Spinal cord (tissue), 10 donors: Measurements from ENCODE around the gene DAZAP1. TPM values are rescaled to one million over a fixed set of nuclear protein-coding genes. Genes with fewer than 3 reads are reported as not detected.
"Not testable (repeated sequence)": the region's sequence is repeated elsewhere in the genome, so short reads cannot be mapped to it uniquely, and the experiment has no call there.

Experiments used
- DNase-seq, 6 donors: peaks; one replicate each; pipeline versions ENCODE4 v3.0.0 to v3.0.0-alpha.2; 2013 to 2015; ENCODE audit warnings: low spot score in 6 of 6, low read depth in 4 of 6
- H3K27ac ChIP-seq: one replicate; pipeline ENCODE4 v1.5.1; 2013; ENCODE audit warnings: low read depth, low read length, control low read depth
- H3K27me3 ChIP-seq: one replicate; pipeline ENCODE4 v1.6.1; 2013; ENCODE audit warnings: low read length; ENCODE audit not compliant: control insufficient read depth, insufficient read depth
- H3K36me3 ChIP-seq: one replicate; pipeline ENCODE4 v1.6.1; 2013; ENCODE audit warnings: low read length; ENCODE audit not compliant: control insufficient read depth, insufficient read depth
- H3K4me1 ChIP-seq: one replicate; pipeline ENCODE4 v1.6.1; 2013; ENCODE audit warnings: low read length; ENCODE audit not compliant: control insufficient read depth, insufficient read depth
- H3K4me3 ChIP-seq: one replicate; pipeline ENCODE4 v1.5.1; 2013; ENCODE audit warnings: low read depth, low read length, control low read depth
- H3K9me3 ChIP-seq: one replicate; pipeline ENCODE4 v1.6.1; 2013; ENCODE audit warnings: low read length; ENCODE audit not compliant: control insufficient read depth, insufficient read depth
- WGBS: methylation state at CpG from one replicate; pipeline ENCODE4 v1.1.5; 2013; ENCODE audit warnings: missing lambda C conversion rate; ENCODE audit not compliant: insufficient coverage; 5-methylcytosine and 5-hydroxymethylcytosine counted together
- polyA plus RNA-seq, 2 donors: library from polyadenylated mRNA; unstranded; fragments of 120-200 nt; gene quantifications; one replicate each; pipeline ENCODE4 v1.2.1, GENCODE V29; 2013; ENCODE audit not compliant: insufficient read length in 2 of 2
- total RNA-seq, 2 donors: library from RNA; depleted of rRNA in 1 of 2; stranded (reverse); fragments of 120-200 nt in 1 of 2; fragments of >200 nt in 1 of 2; gene quantifications; one replicate each; pipeline versions ENCODE4 v1.2.3 to v1.2.4, GENCODE V29; 2013 to 2014
- donor health status: healthy.

DAZAP1 gene
- total and polyA plus RNA-seq, 4 donors = 22.1 to 84.4 (median 56.1) TPM

DNA sequence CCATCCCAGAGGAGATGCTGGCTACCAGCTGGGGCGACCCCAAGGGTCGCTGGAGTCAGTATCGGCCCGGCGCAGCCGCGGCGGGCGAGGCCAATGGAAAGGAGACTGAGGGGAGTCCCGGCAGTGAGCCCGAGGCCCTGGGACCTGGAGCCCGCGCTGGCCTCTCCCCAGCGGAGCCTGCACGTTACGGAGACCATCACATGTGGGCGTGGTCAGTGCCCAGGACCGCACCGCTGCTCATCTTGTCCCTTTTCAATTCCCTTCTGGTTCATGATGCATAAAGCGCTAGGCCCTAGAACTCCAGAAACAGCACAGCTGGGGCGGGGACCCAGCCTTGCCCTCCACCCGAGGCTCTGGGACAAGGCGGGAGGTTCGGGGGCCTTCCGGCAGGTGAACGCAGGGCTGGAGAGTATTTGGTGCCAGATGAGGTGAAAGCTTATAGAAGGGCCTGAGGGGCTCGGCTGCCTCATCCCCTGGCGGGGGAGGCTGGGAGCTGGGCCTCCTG lies 63.7 kb downstream of the DAZAP1 start:
- Histone ChIP-seq H3K9me3 (no peaks in the 10 kb centered on the region), H3K4me3 (no peak overlapping the region), H3K27ac (peak overlapping the region; percentile 33), H3K27me3 (peaks cover 24% of the 10 kb centered on the region), H3K4me1 (peaks cover 77% of the 10 kb centered on the region), H3K36me3 (peaks cover 91% of the 10 kb centered on the region)
- WGBS = 29% methylated on average over 28 of the region's 28 CpGs
- DNase-seq = peak in 2 of 6 donors; percentile 18 to 57

DNA sequence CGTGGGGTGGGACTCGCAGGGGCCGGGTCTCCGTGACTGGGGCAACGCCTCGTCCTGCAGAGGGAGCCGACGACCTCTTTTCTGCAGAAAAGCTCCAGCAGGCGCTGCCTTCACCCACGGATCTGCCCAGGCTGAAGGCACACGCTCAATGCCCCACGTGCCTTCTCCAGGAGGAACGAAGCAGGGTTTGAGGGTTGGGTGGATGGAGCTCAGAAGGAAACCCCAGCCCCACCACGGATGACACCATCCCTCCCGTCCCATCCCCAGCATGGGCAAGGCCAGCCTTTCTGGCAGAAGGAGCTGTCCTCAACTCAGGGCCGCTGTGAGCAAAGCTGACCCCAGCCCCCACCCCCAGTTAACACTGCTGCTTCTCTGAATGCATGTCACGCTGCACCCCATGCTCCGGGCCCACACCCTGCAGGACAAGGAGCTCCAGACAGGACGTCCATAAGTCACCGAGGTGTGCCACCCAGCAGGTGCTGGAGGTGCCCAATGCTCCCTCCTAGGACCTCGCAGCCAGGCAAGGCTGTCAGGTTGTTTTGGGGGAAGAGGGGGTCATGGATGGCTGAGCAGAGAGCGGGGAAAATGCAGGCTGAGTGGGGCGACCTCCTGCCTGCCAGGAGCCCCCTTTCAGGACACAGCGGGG lies 64.3 kb downstream of the DAZAP1 start:
- 44% methylated on average over 20 of the region's 24 CpGs for WGBS
- H3K9me3 ChIP-seq = no peaks in the 10 kb centered on the region
- H3K4me1 ChIP-seq = peaks cover 79% of the 10 kb centered on the region
- H3K4me3 ChIP-seq = no peak overlapping the region
- DNase-seq = peak in 2 of 6 donors; percentile 43 to 62
- peaks cover 21% of the 10 kb centered on the region for H3K27me3 ChIP-seq
- H3K27ac ChIP-seq = peak overlapping the region; percentile 75
- H3K36me3 ChIP-seq = peaks cover 91% of the 10 kb centered on the region

DNA sequence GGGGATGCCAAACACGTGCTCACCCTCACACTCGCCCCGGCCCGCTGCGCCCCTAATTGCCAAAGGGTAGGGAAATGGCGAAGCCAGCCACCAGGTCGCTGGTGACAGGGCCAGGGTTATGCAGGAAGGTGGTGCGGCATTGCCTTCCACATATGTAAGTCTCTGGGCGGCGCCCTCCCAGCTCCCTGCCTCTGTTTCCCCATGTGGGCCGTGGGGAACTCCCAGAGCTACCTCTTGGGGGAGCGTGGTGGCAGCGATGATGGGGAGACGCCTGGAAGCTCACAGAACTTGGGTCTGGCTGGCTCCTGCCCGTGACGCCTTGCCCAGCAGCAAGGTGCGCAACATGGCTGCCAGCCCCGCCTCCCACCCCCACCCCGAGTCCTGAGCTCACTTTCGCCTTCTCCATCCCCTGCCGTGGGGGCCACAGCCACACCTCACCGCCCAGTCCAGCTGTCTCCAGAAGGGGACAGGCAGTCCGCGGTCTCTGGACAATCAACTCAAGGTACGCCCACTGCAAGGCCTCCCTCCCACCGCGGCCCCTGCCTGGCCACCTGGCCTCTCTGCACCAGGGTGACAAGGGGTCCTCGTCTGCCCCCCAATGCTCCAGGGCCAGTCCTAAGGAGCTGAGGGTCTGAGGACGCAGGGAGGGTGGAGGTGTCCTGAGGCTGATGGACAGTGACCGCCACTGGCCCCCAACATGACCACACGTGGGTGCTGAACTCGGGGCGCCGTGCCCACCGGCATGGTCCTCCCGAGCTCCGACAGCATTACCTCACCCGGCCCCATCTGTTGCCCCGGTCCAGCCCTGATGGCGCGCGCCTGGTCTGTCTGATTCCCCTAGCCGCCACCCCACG lies 65.1 kb downstream of the DAZAP1 start:
- no peaks in the 10 kb centered on the region for H3K9me3 ChIP-seq
- H3K4me3 ChIP-seq = no peak overlapping the region
- H3K27me3 ChIP-seq = peaks cover 19% of the 10 kb centered on the region
- WGBS = 47% methylated on average over 30 of the region's 44 CpGs
- peaks cover 87% of the 10 kb centered on the region for H3K36me3 ChIP-seq
- H3K4me1 ChIP-seq = peaks cover 80% of the 10 kb centered on the region
- peak overlapping the region; percentile 75 for H3K27ac ChIP-seq
- peak in 2 of 6 donors; percentile 21 to 41 for DNase-seq

DNA sequence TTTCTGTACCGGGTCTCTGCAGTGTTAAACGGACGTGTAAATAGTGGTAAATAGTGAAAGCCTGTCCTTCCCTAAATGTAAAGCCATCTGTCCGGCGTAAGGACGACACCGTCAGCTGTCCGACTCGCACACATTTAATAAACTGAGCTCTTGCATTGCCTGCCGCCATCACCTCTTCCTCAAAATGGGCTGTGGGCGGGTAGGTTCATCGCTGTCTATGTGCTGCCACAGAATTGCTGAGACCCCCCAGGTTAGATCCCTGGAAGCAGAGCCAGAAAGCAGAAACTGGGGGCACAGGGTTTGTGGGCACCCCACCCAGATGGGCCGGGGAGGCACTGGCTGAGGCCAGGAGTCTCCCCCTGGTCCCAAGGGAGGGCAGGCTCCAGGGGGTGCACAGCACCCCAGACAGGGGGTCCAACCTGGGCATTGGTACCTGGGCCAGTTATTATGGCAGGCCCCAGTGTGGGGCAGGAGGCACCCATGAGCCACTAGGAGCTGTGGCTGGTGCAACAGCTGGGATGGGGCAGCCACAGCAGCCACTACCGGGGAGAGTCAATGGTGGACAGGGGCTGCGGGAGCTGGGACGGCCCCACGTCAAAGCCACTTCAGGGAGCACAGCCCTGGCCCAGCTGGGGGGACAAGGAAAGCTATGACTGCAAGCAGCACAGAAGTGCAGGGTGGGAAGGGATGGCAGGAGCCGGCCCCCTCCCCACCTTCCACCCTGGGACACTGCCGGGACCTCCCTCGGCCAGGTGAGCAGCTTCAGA lies 65.9 kb downstream of the DAZAP1 start:
- no peaks in the 10 kb centered on the region for H3K9me3 ChIP-seq
- WGBS = 37% methylated on average over 17 of the region's 20 CpGs
- peak overlapping the region; percentile 75 for H3K27ac ChIP-seq
- peak in 2 of 6 donors; percentile 52 to 55 for DNase-seq
- peaks cover 84% of the 10 kb centered on the region for H3K4me1 ChIP-seq
- H3K4me3 ChIP-seq = no peak overlapping the region
- H3K36me3 ChIP-seq = peaks cover 79% of the 10 kb centered on the region
- H3K27me3 ChIP-seq = peaks cover 17% of the 10 kb centered on the region

DNA sequence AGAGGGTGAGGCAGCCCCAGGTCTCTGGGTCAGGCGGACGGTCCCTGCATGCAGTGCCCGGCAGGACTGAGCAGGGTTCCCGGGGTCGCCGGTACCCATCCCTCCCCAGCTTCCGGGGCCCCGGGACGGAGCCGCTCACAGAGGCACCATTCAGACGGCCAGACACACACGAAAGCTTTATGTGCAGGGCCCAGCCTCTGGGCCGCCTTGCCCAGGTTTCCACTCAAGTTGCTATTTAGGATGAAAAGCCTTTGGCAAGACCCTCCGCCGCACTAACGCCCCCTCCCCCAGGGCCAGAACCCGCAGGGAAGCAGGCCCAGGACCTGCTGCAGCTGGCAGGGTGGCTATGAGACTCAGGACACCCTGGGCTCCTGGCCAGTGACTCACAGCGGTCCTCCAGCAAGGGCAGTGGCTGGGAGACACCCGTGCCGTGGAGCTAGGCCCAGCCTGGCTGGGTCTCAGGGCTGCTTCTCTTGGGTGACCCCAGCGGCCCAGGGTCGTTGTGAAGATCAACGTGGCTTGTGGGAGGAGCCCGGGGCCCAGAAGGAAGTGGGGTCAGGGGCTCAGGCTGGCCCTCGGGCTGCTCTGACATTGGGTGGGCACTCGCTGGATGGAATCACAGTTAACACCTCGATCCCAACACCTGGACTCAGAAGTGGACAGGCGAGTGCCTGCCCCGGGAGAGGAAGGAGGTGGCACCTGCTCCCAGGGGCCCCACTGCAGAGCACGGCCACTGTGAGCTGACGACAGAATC lies 66.8 kb downstream of the DAZAP1 start:
- H3K4me1 ChIP-seq = peaks cover 86% of the 10 kb centered on the region
- 41% methylated on average over 27 of the region's 31 CpGs for WGBS
- peaks cover 16% of the 10 kb centered on the region for H3K27me3 ChIP-seq
- no peaks in the 10 kb centered on the region for H3K9me3 ChIP-seq
- H3K36me3 ChIP-seq = peaks cover 73% of the 10 kb centered on the region
- peak in 2 of 6 donors; percentile 70 to 86 for DNase-seq
- no peak overlapping the region for H3K4me3 ChIP-seq
- peak overlapping the region; percentile 75 for H3K27ac ChIP-seq

DNA sequence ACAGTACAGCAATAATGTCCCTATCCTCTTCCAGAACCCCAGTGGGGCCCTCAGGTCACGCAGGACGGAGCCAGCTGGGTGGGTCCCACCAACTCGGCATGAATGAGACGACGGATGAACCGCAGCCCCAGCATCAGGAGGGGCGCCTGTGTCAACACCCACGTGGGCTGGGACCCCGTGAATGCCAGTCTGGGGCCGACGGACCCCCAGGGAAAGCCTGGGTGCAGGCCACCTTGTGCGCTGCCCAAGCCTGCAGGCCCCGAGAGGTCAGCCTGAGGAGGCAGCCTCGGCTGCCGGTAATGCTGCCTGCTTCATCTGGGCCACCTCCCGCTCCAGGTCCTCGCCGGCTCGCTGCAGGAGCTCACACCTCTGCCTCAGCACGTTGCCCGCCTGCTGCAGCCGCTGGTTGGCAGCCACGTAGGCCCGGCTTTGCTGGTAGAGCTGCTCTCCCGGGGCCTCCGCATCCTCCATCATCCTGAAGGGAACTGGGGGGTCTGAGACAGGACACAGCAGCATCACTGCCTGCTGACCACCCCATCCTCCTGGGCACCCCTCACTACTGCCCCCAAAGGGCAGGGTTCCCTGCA lies 67.5 kb downstream of the DAZAP1 start:
- peak overlapping the region; percentile 75 for H3K27ac ChIP-seq
- peaks cover 70% of the 10 kb centered on the region for H3K36me3 ChIP-seq
- DNase-seq = no peak
- peaks cover 16% of the 10 kb centered on the region for H3K27me3 ChIP-seq
- peaks cover 89% of the 10 kb centered on the region for H3K4me1 ChIP-seq
- no peaks in the 10 kb centered on the region for H3K9me3 ChIP-seq
- WGBS = 82% methylated on average over 26 of the region's 26 CpGs
- no peak overlapping the region for H3K4me3 ChIP-seq

DNA sequence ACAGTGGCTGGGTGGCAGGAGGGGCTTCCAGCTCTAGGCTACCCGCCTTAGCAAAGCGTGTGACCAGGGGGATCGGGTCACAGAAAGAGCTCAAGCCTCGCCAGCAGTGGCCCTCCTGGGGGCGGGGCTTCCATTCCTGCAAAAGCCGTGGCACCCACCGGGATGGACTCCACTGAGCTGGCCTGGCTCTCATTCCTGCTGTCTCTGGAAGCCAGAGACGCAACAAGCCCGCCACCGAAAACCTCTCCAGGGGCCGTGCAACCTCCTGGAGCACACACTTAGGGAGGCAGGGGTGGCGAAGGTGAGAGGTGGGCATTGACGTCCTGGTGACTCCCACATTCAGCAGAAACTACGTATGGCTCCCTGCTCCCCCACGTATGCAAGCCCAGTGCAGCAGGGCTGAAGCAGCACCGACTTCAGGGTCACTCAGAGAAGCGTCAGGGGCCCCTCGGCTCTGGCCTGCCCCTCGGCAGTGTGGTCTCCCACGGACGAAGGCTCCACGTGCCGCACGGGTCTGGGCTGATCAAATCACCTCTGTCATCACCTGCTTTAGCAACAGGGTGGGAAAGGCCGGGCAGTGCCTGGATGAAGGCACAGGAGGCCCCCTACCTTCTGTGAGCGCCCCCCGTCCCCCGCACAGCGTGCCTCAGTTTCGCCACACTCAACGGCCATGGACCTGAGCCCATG lies 68.5 kb downstream of the DAZAP1 start:
- no peak overlapping the region for H3K27ac ChIP-seq
- no peak for DNase-seq
- WGBS = 90% methylated on average over 31 of the region's 31 CpGs
- H3K36me3 ChIP-seq = peaks cover 59% of the 10 kb centered on the region
- no peak overlapping the region for H3K4me3 ChIP-seq
- H3K4me1 ChIP-seq = peaks cover 79% of the 10 kb centered on the region
- H3K9me3 ChIP-seq = no peaks in the 10 kb centered on the region
- peaks cover 10% of the 10 kb centered on the region for H3K27me3 ChIP-seq

DNA sequence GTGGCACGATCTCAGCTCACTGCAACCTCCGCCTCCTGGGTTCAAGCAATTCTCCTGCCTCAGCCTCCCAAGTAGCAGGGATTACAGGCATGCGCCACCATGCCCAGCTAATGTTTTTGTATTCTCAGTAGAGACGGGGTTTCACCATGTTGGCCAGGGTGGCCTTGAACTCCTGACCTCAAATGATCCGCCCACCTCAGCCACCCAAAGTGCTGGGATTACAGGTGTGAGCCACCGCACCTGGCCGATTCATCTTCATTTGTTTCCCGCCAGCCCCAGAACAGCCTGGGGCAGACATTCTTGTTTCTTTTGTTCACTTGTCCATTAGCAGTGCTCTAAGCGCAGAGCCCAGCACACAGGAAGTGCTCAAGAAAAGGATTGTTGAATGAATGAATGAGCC lies 69.7 kb downstream of the DAZAP1 start:
- WGBS = 91% methylated on average over 7 of the region's 9 CpGs

More for the DNA sequence above, 69.7 kb downstream of the DAZAP1 start:
- H3K27me3 ChIP-seq, H3K9me3 ChIP-seq, H3K27ac ChIP-seq, H3K4me3 ChIP-seq, DNase-seq: not testable (repeated sequence)
- H3K4me1 ChIP-seq = peaks cover 67% of the 10 kb centered on the region
- H3K36me3 ChIP-seq = peaks cover 56% of the 10 kb centered on the region
